ENCODE measurements around the gene TFEC. TPM values are rescaled to one million over a fixed set of nuclear protein-coding genes. Genes with fewer than 3 reads are reported as not detected.
"Not testable (repeated sequence)": the region's sequence is repeated elsewhere in the genome, so short reads cannot be mapped to it uniquely, and the experiment has no call there.

Gene TFEC
- total RNA-seq, 1 experiment from 2014 or later = not detected

DNA sequence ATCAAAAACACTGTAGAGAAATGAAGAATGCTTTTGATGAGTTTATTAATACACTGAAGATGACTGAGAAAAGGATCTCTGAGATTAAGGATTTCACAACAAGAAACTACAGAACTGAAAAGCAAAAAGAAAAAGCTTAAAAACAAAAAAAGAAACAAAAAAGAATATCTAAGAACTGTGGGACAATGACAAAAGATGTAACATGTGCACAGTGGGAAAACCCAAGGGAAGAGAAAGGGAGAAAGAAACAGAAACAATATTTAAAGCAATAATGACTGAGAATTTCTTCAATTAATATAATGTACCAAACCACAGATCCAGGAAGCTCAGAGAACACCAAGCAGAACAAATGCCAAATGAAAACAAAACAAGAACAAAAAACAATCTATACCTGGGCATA, 42.2 kb downstream of the TFEC start:
- DNase-seq (ENCODE audit: low spot score) = no peak

- no peak for DNase-seq (ENCODE audit: low spot score)
Observed at GRCh38 chr7:115987486-115987885, 43.1 kb downstream of the TFEC start.

GRCh38 chr7:115984105-115984504, 46.5 kb downstream of the TFEC start:
- no peak for DNase-seq (ENCODE audit: low spot score)

GRCh38 chr7:115980159-115980558, 50.4 kb downstream of the TFEC start:
- DNase-seq (ENCODE audit: low spot score) = no peak

DNA sequence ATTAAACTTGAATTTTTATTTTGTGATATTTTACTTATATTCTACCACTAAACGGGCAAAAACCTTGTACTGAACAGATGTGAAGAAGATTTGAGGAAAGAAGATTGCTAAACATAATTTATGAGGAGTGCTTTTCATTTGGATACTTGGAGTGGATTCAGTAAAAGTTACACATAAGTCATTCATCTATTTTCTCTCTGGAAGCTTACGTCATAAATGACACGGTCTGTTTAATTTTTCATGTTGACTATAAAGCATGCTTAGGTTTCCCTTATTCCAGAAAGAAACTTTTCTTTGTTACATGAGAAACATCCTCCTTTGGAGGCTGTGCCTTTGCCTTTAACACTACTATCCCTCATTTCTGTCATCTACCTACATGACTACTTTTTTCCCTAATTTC, 53.9 kb downstream of the TFEC start:
- DNase-seq (ENCODE audit: low spot score) = no peak

DNA sequence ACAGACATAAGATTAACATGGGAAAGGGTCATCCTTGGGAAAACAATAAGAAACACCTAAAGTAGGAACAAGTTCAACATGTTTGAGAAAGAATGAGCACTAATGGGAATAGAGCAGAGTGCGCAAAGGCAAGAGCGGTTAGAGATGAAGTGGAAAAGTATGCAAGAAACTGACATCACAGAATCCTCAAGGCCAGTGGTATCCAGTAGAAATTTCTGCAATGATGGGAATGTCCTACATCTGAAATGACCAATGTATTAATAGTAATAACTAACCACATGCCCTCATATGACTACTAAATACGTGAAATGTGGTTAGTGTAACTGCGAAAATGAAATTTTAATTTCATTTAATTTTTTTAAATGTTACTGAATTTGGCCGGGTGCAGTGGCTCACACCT, 54.8 kb downstream of the TFEC start:
- no peak for DNase-seq (ENCODE audit: low spot score)

GRCh38 chr7:115973406-115973805, 57.2 kb downstream of the TFEC start:
- DNase-seq (ENCODE audit: low spot score) = no peak

GRCh38 chr7:115971506-115971905, 59.1 kb downstream of the TFEC start:
- DNase-seq (ENCODE audit: low spot score) = no peak

DNA sequence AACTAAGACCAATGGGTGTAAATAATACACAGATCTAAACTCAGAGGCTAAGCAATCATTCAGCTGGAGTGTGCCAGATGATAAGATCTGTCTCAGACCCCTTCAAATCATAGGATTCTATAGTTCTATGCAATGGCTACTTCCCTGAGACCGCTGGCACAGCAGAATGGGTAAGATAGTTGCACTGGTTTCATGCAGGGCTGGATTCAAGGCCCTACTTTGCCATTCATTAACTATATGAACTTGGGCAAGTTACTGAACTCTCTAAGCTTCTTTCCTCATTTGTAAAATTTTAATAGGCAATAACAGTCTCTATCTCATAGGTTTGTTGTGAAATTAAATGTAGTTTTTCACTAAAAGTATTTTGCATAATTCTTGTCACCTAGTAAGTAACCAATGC, 62.0 kb downstream of the TFEC start:
- no peak for DNase-seq (ENCODE audit: low spot score)

- no peak for DNase-seq (ENCODE audit: low spot score)
Observed at GRCh38 chr7:115968171-115968570, 62.4 kb downstream of the TFEC start.

DNA sequence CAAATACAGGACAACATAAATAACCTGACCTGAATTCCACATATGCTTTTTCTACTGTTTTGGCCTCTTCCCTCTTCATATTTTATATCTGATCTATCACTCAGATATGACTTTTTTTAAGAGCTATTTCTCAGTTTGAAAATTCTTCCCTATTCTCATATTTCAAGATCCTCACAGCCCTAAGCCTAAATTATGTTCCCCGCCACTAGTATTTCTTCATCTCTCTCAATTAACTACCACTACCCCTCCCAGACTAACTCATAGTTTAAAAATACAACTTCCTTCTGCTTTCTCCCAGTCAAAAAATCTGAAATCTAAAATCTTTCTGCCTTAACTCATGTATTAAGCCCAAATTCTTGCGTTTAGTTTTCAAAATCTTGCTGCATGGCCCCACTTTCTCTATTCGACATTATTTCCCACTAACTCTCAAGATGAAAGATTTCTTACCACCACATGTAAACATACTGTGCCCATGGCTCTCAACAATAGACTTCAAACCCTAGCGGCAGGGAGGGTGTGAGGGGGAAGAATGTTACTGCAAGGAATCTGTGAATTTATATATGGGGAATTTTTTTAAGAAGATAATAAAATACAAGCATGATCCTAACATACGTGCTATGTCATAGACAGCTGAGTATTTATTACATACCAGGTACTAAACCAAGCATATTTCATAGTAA, 64.6 kb downstream of the TFEC start:
- DNase-seq (ENCODE audit: low spot score) = no peak

GRCh38 chr7:115965236-115965635, 65.3 kb downstream of the TFEC start:
- no peak for DNase-seq (ENCODE audit: low spot score)

DNA sequence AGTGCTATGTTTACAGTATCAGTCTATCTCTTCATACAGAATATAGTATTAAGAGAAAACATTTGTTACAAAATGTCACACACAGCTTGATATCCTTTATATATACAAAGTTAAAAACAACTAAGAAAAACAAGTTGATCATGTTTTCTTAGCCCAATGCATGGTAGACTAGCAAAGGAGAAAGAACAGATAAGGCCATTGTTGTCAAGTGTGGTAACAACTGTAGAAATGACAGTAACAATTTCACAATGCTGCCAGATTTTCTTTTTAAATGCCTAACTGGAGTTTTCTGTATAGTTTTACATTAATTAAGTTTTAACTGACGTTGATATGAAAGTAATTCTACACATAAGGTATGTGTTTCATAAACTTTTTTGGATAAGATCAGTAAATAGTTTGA, 65.8 kb downstream of the TFEC start:
- no peak for DNase-seq (ENCODE audit: low spot score)

DNA sequence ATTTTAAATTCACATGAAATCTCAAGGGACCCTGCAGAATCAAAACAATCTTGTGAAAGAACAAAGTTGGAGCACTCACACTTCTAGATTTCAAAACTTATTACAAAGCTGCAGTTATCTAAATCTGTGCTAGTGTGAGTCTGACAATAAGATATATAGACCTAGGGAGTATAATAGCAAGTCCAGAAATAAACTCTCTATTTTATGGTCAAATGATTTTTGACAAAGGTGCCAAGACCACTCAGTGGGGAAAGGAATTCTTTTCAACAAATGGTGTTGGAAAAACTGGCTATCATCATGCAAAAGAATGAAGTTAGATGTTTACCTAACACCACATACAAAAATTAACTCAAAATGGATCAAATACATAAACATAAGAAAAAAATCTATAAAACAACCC, 68.2 kb downstream of the TFEC start:
- no peak for DNase-seq (ENCODE audit: low spot score)

GRCh38 chr7:115953592-115954255, 76.8 kb downstream of the TFEC start:
- no peak for DNase-seq (ENCODE audit: low spot score)

GRCh38 chr7:115952832-115953231, 77.7 kb downstream of the TFEC start:
- DNase-seq (ENCODE audit: low spot score) = no peak

- no peak for DNase-seq (ENCODE audit: low spot score)
Observed at GRCh38 chr7:115951547-115951946, 79.0 kb downstream of the TFEC start.

GRCh38 chr7:115941703-115942268, 88.8 kb downstream of the TFEC start:
- DNase-seq (ENCODE audit: low spot score) = no peak

DNA sequence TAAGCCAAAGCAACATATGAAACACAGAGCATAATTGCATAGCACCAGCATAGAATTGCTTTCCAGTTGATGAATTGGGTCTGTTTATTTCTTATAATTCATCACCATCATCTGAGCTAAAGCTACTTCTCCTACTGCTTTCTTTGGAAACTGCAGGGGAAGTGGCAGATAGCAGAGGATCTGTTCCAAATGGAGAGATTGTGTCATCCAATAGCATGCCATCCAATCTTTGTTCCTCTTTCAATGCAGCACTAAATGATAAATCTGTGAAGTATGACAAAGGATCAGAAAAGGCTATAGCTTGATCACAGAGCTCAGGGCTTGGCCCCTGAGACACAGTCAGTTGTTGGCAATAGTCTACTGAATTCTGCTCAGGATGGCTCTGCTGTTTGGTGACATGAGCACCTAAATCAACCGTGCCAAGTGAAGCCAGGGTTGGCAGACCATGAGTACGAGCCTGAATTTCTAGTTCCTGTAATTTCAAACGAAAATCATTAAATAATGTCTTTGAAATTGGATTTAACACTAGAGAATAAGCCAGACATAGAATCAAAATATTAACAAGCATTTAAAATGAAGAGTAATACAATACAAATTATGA, 90.0 kb downstream of the TFEC start:
- no peak for DNase-seq (ENCODE audit: low spot score)

DNA sequence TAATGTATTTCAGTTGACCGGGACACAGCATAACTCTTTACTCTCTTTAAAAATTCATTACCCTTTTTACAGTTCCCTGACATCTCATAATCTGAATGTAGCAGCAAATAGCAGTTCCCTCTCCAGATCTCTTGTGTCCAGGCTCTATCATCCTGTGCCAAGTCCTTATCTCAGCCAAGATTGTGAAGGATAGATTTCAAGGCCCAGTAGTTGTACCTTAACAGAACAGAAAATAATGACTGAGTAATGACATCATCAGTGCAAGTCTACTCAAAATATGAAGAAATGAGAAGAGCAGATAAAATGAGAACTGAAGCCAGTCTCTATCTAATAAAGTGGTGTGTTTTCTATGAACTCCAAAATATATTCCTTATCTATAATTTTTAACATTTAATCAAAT, 92.6 kb downstream of the TFEC start:
- no peak for DNase-seq (ENCODE audit: low spot score)

GRCh38 chr7:115933471-115933870, 97.1 kb downstream of the TFEC start:
- DNase-seq (ENCODE audit: low spot score) = no peak

GRCh38 chr7:115932880-115933279, 97.7 kb downstream of the TFEC start:
- no peak for DNase-seq (ENCODE audit: low spot score)

DNA sequence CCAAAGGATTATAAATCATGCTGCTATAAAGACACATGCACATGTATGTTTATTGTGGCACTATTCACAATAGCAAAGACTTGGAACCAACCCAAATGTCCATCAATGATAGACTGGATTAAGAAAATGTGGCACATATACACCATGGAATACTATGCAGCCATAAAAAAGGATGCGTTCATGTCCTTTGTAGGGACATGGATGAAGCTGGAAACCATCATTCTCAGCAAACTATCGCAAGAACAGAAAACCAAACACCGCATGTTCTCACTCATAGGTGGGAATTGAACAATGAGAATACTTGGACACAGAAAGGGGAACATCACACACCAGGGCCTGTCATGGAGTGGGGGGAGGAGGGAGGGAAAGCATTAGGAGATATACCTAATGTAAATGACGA, 100.4 kb downstream of the TFEC start:
- not testable (repeated sequence) for DNase-seq (ENCODE audit: low spot score)
